ENCODE measurements around the gene MT1E. TPM values are rescaled to one million over a fixed set of nuclear protein-coding genes. Genes with fewer than 3 reads are reported as not detected.
A peak's percentile ranks its signal among the peaks of the same experiment; 100 is the strongest.

The MT1E gene
- total RNA-seq, 2 experiments from 2014 or later = 4.4 to 4.8 TPM

DNA sequence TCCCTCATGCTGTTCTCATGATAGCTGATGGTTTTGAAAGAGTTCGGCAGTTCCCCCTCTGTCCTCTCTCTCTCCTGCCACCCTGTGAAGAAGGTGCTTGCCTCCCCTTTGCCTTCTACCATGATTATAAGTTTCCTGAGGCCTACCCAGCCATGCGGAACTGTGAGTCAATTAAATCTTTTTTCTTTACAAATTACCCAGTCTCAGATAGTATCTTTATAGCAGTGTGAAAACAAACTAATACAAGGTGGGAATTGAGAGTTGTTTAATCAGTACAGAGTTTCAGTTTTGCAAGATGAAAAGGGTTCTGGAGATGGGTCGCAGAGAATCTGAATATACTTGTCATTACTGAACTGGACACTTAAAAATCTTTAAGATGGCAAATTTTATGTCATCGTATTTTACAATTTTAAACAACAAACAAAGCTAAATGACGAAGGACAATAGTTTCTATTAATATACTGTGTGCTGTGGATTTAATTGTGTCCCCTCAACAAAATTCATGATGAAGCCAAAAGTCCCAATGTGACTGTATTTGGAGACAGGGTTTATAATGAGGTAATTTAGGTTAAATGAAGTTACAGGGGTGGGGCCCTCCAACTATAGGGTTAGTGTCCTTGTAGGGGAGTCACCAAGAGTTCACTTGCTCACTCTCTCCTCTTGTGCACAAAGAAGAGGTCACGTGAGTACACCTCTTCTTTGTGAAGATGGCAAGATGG, 31.8 kb upstream of the MT1E start:
- CTCF ChIA-PET = interaction anchor here (1.4 kb wide), 1 partner anchor 108 kb away, joined by 3 read pairs; no protein-coding TSS in a partner anchor
- POLR2A ChIA-PET = no interaction called here

DNA sequence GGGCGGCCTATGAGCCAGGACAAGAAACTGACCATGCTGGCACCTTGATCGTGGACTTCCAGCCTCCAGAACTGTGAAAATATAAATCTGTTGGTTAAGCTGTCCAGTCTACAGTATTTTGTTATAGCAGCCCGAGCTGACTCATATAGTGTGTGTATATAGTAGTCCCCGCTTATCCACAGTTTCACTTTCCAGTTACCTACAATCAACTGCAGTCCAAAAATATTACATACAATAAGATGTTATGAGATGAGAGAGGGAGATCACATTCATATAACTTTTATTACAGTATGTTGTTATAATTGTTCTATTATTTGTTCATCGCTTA, 31.3 kb upstream of the MT1E start:
- peaks cover 19% of the 10 kb centered on the region for H3K27me3 Mint-ChIP-seq
- H3K36me3 Mint-ChIP-seq = no peaks in the 10 kb centered on the region
- peaks cover 13% of the 10 kb centered on the region for H3K4me1 Mint-ChIP-seq (ENCODE audit: low read depth)
- no peak overlapping the region for H3K4me3 Mint-ChIP-seq
- DNase-seq = no peak
- intact Hi-C loops (cut with micrococcal nuclease) = no loop called here
- POLR2A ChIA-PET = no interaction called here
- H3K9me3 Mint-ChIP-seq = peaks cover 5% of the 10 kb centered on the region
- CTCF ChIA-PET = no interaction called here
- no peak overlapping the region for H3K27ac Mint-ChIP-seq

More for the DNA sequence above, 31.8 kb upstream of the MT1E start:
- Mint-ChIP-seq H3K9me3 (peaks cover 5% of the 10 kb centered on the region), H3K36me3 (no peaks in the 10 kb centered on the region), H3K27ac (no peak overlapping the region), H3K4me3 (no peak overlapping the region), H3K27me3 (peaks cover 23% of the 10 kb centered on the region), H3K4me1 (ENCODE audit: low read depth) (peaks cover 16% of the 10 kb centered on the region)
- DNase-seq = no peak
- intact Hi-C loops (cut with micrococcal nuclease) = no loop called here

- Mint-ChIP-seq H3K4me3 (no peak overlapping the region), H3K27ac (no peak overlapping the region), H3K4me1 (ENCODE audit: low read depth) (peaks cover 9% of the 10 kb centered on the region), H3K9me3 (no peaks in the 10 kb centered on the region), H3K36me3 (no peaks in the 10 kb centered on the region), H3K27me3 (peaks cover 6% of the 10 kb centered on the region)
- intact Hi-C loops (cut with micrococcal nuclease) = no loop called here
- DNase-seq = peak; percentile 37
- ChIA-PET CTCF (interaction anchor here (0.6 to 2.8 kb wide), 20 partner anchors 9 to 145 kb away, joined by 3 to 21 read pairs (median 4); partner anchors contain the start of genes MT1H and NUP93), POLR2A (interaction anchor here (1.6 kb wide), 1 partner anchor 102 kb away, joined by 4 read pairs; no protein-coding TSS in a partner anchor)
These were observed 25.1 kb upstream of the MT1E start for GRCh38 chr16:56600398-56600999.

DNA sequence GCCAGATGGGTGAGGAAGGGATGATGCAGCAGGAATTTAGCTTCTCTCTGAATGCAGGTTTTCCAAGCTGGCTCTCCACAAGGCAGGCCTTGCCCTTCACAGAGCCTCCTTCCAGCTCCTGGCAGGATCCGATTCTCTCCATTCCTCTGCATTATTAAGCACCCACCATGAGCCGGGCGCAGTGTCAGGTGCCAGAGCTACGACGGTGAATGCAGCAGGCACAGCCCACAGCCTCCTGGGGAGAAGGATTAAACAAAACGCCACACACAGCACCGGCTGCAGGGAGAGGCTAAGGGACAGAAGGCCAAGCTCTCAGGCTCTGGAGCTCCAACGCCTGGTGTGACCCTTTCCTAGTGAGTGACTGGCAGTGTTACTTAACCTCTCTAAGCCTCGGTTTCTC, 24.3 kb upstream of the MT1E start:
- intact Hi-C loops (cut with micrococcal nuclease) = no loop called here
- no peak overlapping the region for H3K27ac Mint-ChIP-seq

GRCh38 chr16:56603589-56603988, 22.0 kb upstream of the MT1E start:
- H3K36me3 Mint-ChIP-seq = no peaks in the 10 kb centered on the region
- ChIA-PET CTCF (interaction anchor here (0.9 to 3.5 kb wide), 5 partner anchors 26 to 98 kb away, joined by 3 to 22 read pairs (median 4); partner anchors contain the start of gene MT1G), POLR2A (no interaction called here)
- no peak overlapping the region for H3K27ac Mint-ChIP-seq
- DNase-seq = peak; percentile 37
- peaks cover 6% of the 10 kb centered on the region for H3K27me3 Mint-ChIP-seq
- intact Hi-C loops (cut with micrococcal nuclease) = loop anchor here (1.0 kb wide), 1 partner anchor 99 kb away; no protein-coding TSS in a partner anchor
- H3K9me3 Mint-ChIP-seq = no peaks in the 10 kb centered on the region
- H3K4me1 Mint-ChIP-seq (ENCODE audit: low read depth) = peaks cover 26% of the 10 kb centered on the region
- H3K4me3 Mint-ChIP-seq = no peak overlapping the region

More for the DNA sequence above, 24.3 kb upstream of the MT1E start:
- no peaks in the 10 kb centered on the region for H3K36me3 Mint-ChIP-seq
- no peak for DNase-seq
- CTCF ChIA-PET = interaction anchor here (0.9 to 2.8 kb wide), 13 partner anchors 9 to 128 kb away, joined by 3 to 21 read pairs (median 4); partner anchors contain the start of gene NUP93
- peaks cover 6% of the 10 kb centered on the region for H3K27me3 Mint-ChIP-seq
- POLR2A ChIA-PET = interaction anchor here (1.6 kb wide), 1 partner anchor 101 kb away, joined by 4 read pairs; no protein-coding TSS in a partner anchor
- no peaks in the 10 kb centered on the region for H3K9me3 Mint-ChIP-seq
- no peak overlapping the region for H3K4me3 Mint-ChIP-seq
- H3K4me1 Mint-ChIP-seq (ENCODE audit: low read depth) = peaks cover 13% of the 10 kb centered on the region

GRCh38 chr16:56604966-56605365, 20.6 kb upstream of the MT1E start:
- no peaks in the 10 kb centered on the region for H3K36me3 Mint-ChIP-seq
- peaks cover 6% of the 10 kb centered on the region for H3K27me3 Mint-ChIP-seq
- POLR2A ChIA-PET = no interaction called here
- H3K4me3 Mint-ChIP-seq = no peak overlapping the region
- peaks cover 35% of the 10 kb centered on the region for H3K4me1 Mint-ChIP-seq (ENCODE audit: low read depth)
- H3K9me3 Mint-ChIP-seq = no peaks in the 10 kb centered on the region
- no peak overlapping the region for H3K27ac Mint-ChIP-seq
- CTCF ChIA-PET = interaction anchor here (1.1 to 3.5 kb wide), 6 partner anchors 21 to 97 kb away, joined by 3 to 22 read pairs (median 6); partner anchors contain the start of gene MT1E
- DNase-seq = no peak
- intact Hi-C loops (cut with micrococcal nuclease) = loop anchor here (5.0 kb wide), 1 partner anchor 407 kb away; no protein-coding TSS in a partner anchor

DNA sequence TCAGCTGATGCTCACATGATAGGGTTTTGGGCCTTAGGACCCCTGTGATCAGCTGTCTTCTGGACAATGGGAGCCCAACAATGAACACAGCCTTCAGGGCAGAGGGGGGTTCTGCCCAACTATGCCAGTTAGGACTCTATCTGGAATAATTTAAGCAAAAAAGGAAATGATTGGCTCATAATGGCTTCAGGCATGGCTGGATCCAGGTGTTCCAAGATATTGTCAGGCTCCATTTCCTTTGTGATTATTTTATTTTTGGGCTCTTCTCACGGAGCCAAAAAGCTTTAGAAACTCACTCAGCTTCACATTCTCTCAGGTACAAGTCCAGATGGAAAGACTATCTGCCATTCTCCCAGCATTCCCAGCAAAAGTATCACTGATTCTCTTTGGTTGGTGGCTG, 20.1 kb upstream of the MT1E start:
- ChIA-PET CTCF (interaction anchor here (0.9 to 3.5 kb wide), 9 partner anchors 9 to 96 kb away, joined by 3 to 22 read pairs (median 5); partner anchors contain the start of gene MT1E), POLR2A (interaction anchor here (1.0 kb wide), 1 partner anchor 153 kb away, joined by 3 read pairs; no protein-coding TSS in a partner anchor)
- Mint-ChIP-seq H3K9me3 (no peaks in the 10 kb centered on the region), H3K27ac (no peak overlapping the region), H3K36me3 (no peaks in the 10 kb centered on the region), H3K4me3 (no peak overlapping the region), H3K27me3 (peaks cover 2% of the 10 kb centered on the region), H3K4me1 (ENCODE audit: low read depth) (peaks cover 36% of the 10 kb centered on the region)
- intact Hi-C loops (cut with micrococcal nuclease) = loop anchor here (5.0 kb wide), 1 partner anchor 407 kb away; no protein-coding TSS in a partner anchor
- DNase-seq = no peak

DNA sequence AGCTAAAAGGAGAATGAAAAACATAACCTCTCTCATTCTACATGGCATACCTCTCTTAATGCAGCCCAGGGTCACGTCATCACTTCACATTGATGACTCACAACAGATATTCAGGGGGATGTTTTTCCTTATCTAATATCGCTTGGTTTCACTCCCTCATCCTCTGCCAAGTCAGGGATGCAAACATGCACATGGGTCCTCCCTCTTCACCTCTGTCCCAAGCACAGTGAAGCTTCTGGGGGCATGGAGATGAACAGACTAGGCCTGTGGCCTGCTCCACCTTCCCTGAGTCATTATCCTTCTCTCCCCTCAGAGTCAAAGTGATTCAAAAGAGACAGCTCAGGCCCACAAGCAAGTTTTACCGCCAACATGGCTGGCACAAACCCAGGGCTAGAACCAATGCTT, 19.5 kb upstream of the MT1E start:
- H3K27me3 Mint-ChIP-seq = no peaks in the 10 kb centered on the region
- H3K4me3 Mint-ChIP-seq = no peak overlapping the region
- ChIA-PET CTCF (interaction anchor here (0.7 to 3.5 kb wide), 7 partner anchors 9 to 96 kb away, joined by 3 to 22 read pairs (median 5); no protein-coding TSS in a partner anchor), POLR2A (interaction anchor here (1.0 kb wide), 1 partner anchor 153 kb away, joined by 3 read pairs; no protein-coding TSS in a partner anchor)
- H3K27ac Mint-ChIP-seq = no peak overlapping the region
- peaks cover 41% of the 10 kb centered on the region for H3K4me1 Mint-ChIP-seq (ENCODE audit: low read depth)
- peak; percentile 35 for DNase-seq
- no peaks in the 10 kb centered on the region for H3K9me3 Mint-ChIP-seq
- H3K36me3 Mint-ChIP-seq = no peaks in the 10 kb centered on the region
- intact Hi-C loops (cut with micrococcal nuclease) = loop anchor here (5.0 kb wide), 1 partner anchor 406 kb away; no protein-coding TSS in a partner anchor

DNA sequence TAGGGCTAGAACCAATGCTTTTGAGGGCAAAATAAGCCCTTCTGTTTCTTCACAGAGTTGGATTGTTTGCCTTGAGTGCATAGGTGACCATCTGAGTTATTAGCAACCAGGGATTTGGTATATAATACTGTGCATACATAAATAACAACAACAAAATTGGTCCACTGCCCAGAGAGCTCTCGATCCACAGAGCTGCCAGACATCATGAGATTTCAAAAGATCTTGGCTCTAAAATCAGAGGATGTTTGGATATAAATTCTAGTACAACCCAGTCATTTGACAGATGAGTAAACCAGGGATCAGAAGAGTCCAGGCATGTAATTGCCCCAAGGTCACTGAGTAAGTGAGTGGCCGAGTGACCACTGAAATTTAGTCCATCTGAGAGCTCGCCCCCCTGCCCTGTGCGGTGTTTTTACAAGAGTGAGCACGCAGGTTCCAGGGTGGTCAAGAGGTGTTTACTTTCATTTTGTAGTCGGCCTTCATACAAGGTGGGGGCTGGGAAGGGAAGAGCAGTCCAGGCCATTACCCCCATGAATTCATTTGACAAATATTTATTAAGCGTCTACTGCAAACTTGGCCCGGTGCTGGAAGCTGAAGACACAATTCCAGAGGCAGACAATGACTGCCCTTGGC, 19.0 kb upstream of the MT1E start:
- ChIA-PET CTCF (interaction anchor here (0.6 to 3.5 kb wide), 7 partner anchors 8 to 95 kb away, joined by 3 to 22 read pairs (median 5); no protein-coding TSS in a partner anchor), POLR2A (no interaction called here)
- Mint-ChIP-seq H3K27ac (peak overlapping the region; percentile 67), H3K4me1 (ENCODE audit: low read depth) (peaks cover 46% of the 10 kb centered on the region), H3K36me3 (no peaks in the 10 kb centered on the region), H3K4me3 (no peak overlapping the region), H3K27me3 (no peaks in the 10 kb centered on the region), H3K9me3 (no peaks in the 10 kb centered on the region)
- intact Hi-C loops (cut with micrococcal nuclease) = loop anchor here (5.0 kb wide), 1 partner anchor 406 kb away; no protein-coding TSS in a partner anchor
- no peak for DNase-seq

- no peak overlapping the region for H3K4me3 Mint-ChIP-seq
- H3K9me3 Mint-ChIP-seq = no peaks in the 10 kb centered on the region
- intact Hi-C loops (cut with micrococcal nuclease) = loop anchor here (5.0 kb wide), 1 partner anchor 405 kb away; no protein-coding TSS in a partner anchor
- no peaks in the 10 kb centered on the region for H3K36me3 Mint-ChIP-seq
- ChIA-PET CTCF (interaction anchor here (0.6 to 2.6 kb wide), 2 partner anchors 8 to 93 kb away, joined by 3 to 6 read pairs; no protein-coding TSS in a partner anchor), POLR2A (no interaction called here)
- H3K27ac Mint-ChIP-seq = peak overlapping the region; percentile 67
- no peaks in the 10 kb centered on the region for H3K27me3 Mint-ChIP-seq
- H3K4me1 Mint-ChIP-seq (ENCODE audit: low read depth) = peaks cover 49% of the 10 kb centered on the region
- DNase-seq = peak; percentile 20
These were observed 18.4 kb upstream of the MT1E start for GRCh38 chr16:56607109-56607618.

DNA sequence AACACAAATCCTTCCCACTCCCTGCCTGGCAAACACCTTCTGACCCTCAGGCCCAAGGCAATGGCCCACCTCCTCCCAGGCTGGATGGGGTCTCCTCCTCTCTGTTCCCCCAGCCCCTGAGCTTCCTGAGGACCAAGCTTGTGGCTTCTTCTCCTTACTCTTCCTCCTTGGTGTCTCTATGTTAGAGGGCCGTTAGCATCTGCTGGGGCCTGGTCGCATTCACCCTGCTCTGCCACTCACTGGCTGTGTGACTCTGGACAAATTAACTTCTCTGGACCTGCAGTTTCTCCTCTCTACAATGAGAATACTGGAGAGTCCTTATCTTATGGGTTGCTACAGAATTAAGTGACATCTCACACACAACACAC, 17.9 kb upstream of the MT1E start:
- H3K36me3 Mint-ChIP-seq = no peaks in the 10 kb centered on the region
- H3K9me3 Mint-ChIP-seq = no peaks in the 10 kb centered on the region
- H3K27ac Mint-ChIP-seq = peak overlapping the region; percentile 44
- H3K27me3 Mint-ChIP-seq = no peaks in the 10 kb centered on the region
- intact Hi-C loops (cut with micrococcal nuclease) = loop anchor here (1.0 to 5.0 kb wide), 6 partner anchors 18 to 405 kb away; partner anchors contain the start of genes MT1E and MT1X
- H3K4me1 Mint-ChIP-seq (ENCODE audit: low read depth) = peaks cover 54% of the 10 kb centered on the region
- peak overlapping the region; percentile 63 for H3K4me3 Mint-ChIP-seq
- ChIA-PET POLR2A (no interaction called here), CTCF (interaction anchor here (1.7 to 2.9 kb wide), 2 partner anchors 36 to 94 kb away, joined by 5 to 16 read pairs; no protein-coding TSS in a partner anchor)
- no peak for DNase-seq
